ENCODE data around the gene CERS6. TPM values are rescaled to one million over a fixed set of nuclear protein-coding genes. Genes with fewer than 3 reads are reported as not detected.

Gene CERS6
- total and polyA plus RNA-seq, 4 donors, result 4.3 to 25.8 (median 13.6) TPM

DNA sequence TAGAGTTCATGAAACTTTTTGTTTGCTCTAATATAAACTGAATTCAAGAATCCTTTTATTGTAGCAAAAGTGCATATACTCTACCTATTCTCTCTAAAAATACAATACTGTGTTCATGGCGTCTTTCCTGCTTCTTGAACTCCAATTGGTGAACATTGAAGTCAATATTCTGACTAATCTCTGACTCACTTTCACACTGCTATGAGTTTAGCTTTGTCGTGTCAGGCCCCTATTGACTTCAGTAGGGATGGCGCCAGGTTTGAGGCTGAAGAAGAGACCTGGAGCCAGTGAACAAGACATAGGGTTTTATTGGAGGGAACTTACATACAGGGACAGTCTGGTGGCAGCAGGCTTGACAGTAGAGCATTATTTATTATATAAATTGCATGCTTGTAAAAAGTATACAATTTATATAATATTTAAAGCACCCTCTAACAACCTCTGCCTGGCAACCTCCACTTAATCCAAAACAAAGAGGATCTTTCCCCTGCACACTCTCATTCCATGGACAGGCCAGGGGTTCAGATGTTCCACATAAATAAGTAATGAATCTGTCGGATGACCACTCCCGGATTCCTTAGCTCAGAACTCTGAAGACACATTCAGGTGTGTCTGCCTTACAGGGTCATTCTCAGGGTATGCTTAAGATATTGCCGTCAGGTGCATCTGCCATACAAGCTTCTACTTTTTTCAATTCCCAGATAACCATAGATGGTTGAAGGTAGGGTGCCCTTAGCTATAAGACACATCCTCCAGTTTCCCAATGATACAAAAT, 141.0 kb downstream of the CERS6 start:
- WGBS, 2 donors, result 97 to 98% methylated on average over 6 of the region's 6 CpGs

DNA sequence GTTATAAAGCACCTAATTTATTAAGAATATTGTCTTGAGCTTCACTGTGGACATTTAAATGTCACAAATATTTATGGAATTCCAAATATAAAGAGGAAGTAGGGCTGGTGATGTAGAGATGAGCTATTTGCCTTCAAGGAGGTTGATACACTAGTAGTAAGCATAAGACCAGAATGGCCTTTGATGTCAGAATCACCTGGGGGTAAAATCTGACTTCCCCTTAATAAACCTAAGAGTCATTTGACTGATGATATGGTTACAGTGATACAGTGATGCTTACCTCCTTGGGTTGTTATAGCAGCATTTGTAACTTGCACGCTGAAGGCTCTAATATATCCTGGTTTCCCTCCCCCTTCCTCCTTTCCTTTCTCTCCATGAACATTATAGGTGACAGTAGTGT, 143.7 kb downstream of the CERS6 start:
- DNase-seq, result no peak
- 97 to 100% methylated on average over 1 of the region's 1 CpG for WGBS, 2 donors
- peaks cover 0 to 26% (median 0%) of the 10 kb centered on the region in 5 donors for H3K4me1 ChIP-seq (ENCODE audit: control insufficient read depth in 5 of 5, insufficient read depth in 5 of 5, low read length in 5 of 5)
- TF ChIP-seq, protein P1, sequence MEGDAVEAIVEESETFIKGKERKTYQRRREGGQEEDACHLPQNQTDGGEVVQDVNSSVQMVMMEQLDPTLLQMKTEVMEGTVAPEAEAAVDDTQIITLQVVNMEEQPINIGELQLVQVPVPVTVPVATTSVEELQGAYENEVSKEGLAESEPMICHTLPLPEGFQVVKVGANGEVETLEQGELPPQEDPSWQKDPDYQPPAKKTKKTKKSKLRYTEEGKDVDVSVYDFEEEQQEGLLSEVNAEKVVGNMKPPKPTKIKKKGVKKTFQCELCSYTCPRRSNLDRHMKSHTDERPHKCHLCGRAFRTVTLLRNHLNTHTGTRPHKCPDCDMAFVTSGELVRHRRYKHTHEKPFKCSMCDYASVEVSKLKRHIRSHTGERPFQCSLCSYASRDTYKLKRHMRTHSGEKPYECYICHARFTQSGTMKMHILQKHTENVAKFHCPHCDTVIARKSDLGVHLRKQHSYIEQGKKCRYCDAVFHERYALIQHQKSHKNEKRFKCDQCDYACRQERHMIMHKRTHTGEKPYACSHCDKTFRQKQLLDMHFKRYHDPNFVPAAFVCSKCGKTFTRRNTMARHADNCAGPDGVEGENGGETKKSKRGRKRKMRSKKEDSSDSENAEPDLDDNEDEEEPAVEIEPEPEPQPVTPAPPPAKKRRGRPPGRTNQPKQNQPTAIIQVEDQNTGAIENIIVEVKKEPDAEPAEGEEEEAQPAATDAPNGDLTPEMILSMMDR (IDR thresholded peaks at IDR 0.05; ENCODE audit: control extremely low read depth, extremely low read depth), result no peak
- peaks cover 0 to 3% (median under 1%) of the 10 kb centered on the region in 4 donors for H3K9me3 ChIP-seq (ENCODE audit: control insufficient read depth in 4 of 4, insufficient read depth in 3 of 4, low read length in 3 of 4)
- no peak overlapping the region for H3K27ac ChIP-seq (ENCODE audit: low read depth in 1 of 2, low read length in 1 of 2)
- no peak overlapping the region for H3K9ac ChIP-seq (ENCODE audit: insufficient read depth in 1 of 2, low read length in 2 of 2)
- ATAC-seq (ENCODE audit: insufficient read depth, low FRiP score), result no peak
- H3K36me3 ChIP-seq (ENCODE audit: control insufficient read depth in 4 of 4, insufficient read depth in 4 of 4, low read length in 4 of 4), result no peaks in the 10 kb centered on the region
- no peaks in the 10 kb centered on the region for H3K27me3 ChIP-seq (ENCODE audit: control insufficient read depth in 3 of 3, insufficient read depth in 3 of 3, low read length in 2 of 3)
- no peak overlapping the region for H3K4me3 ChIP-seq

More for the DNA sequence above, 141.0 kb downstream of the CERS6 start:
- DNase-seq (no peak), ATAC-seq (ENCODE audit: insufficient read depth, low FRiP score) (no peak)
- no peak overlapping the region for H3K27ac ChIP-seq (ENCODE audit: low read depth in 1 of 2, low read length in 1 of 2)
- TF ChIP-seq, protein P1 (IDR thresholded peaks at IDR 0.05; ENCODE audit: control extremely low read depth, extremely low read depth), result no peak
- no peaks in the 10 kb centered on the region for H3K27me3 ChIP-seq (ENCODE audit: control insufficient read depth in 3 of 3, insufficient read depth in 3 of 3, low read length in 2 of 3)
- H3K4me3 ChIP-seq, result no peak overlapping the region
- peaks cover 0 to 20% (median 0%) of the 10 kb centered on the region in 5 donors for H3K4me1 ChIP-seq (ENCODE audit: control insufficient read depth in 5 of 5, insufficient read depth in 5 of 5, low read length in 5 of 5)
- no peak overlapping the region for H3K9ac ChIP-seq (ENCODE audit: insufficient read depth in 1 of 2, low read length in 2 of 2)
- no peaks in the 10 kb centered on the region for H3K9me3 ChIP-seq (ENCODE audit: control insufficient read depth in 4 of 4, insufficient read depth in 3 of 4, low read length in 3 of 4)
- no peaks in the 10 kb centered on the region for H3K36me3 ChIP-seq (ENCODE audit: control insufficient read depth in 4 of 4, insufficient read depth in 4 of 4, low read length in 4 of 4)

DNA sequence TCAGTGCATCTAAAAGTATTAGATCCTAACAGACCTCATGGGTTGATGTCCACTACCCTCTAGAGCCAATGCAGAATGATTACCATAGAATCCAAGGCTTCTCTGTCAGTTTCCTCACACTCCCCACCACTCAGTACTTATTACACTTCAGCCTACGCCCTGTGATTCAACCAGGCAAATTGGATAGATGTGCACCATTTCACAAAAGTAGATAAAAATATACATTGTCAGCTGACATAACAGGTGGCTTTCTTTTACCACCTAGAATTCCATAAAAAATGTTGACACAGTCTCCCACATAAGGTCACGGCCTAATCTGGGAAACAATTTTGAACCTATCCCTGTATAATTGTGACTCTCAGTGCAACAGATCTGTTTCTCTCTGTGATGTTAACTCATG, 144.9 kb downstream of the CERS6 start:
- Histone ChIP-seq H3K4me1 (ENCODE audit: control insufficient read depth in 5 of 5, insufficient read depth in 5 of 5, low read length in 5 of 5) (peaks cover 0 to 20% (median 0%) of the 10 kb centered on the region in 5 donors), H3K27ac (ENCODE audit: low read depth in 1 of 2, low read length in 1 of 2) (no peak overlapping the region), H3K9ac (ENCODE audit: insufficient read depth in 1 of 2, low read length in 2 of 2) (no peak overlapping the region), H3K27me3 (ENCODE audit: control insufficient read depth in 3 of 3, insufficient read depth in 3 of 3, low read length in 2 of 3) (no peaks in the 10 kb centered on the region), H3K9me3 (ENCODE audit: control insufficient read depth in 4 of 4, insufficient read depth in 3 of 4, low read length in 3 of 4) (peaks cover 0 to 9% (median 4%) of the 10 kb centered on the region in 4 donors), H3K36me3 (ENCODE audit: control insufficient read depth in 4 of 4, insufficient read depth in 4 of 4, low read length in 4 of 4) (no peaks in the 10 kb centered on the region), H3K4me3 (no peak overlapping the region)
- 94 to 99% methylated on average over 2 of the region's 2 CpGs for WGBS, 2 donors
- ATAC-seq (ENCODE audit: insufficient read depth, low FRiP score), result no peak
- TF ChIP-seq, protein P1 (IDR thresholded peaks at IDR 0.05; ENCODE audit: control extremely low read depth, extremely low read depth), result no peak
- no peak for DNase-seq

Measured in lung (tissue), 12 donors.